ENCODE measurements around the gene RANBP1. TPM values are rescaled to one million over a fixed set of nuclear protein-coding genes. Genes with fewer than 3 reads are reported as not detected.

Gene RANBP1
- total and polyA plus RNA-seq, 9 of the 15 experiments (the other 6 are each of a cell fraction or from before 2014, with no cell fraction given), result 162 to 2,891 (median 1,289) TPM

GRCh38 chr22:20152464-20152890, 36.6 kb downstream of the RANBP1 start (continued):
- TF ChIP-seq DEAF1 (CRISPR knock-in tag; IDR thresholded peaks at IDR 0.05), result no peak
- no peak for TF ChIP-seq ATF6 (CRISPR knock-in tag; IDR thresholded peaks at IDR 0.05)
- no peak for TF ChIP-seq RFX7 (CRISPR knock-in tag; IDR thresholded peaks at IDR 0.05)
- TF ChIP-seq CHD4 (IDR thresholded peaks at IDR 0.05; ENCODE audit: insufficient read depth, insufficient replicate concordance, low read depth, low read length, poor library complexity, severe bottlenecking), result no peak
- no peak for TF ChIP-seq MNT (conservative IDR thresholded peaks at IDR 0.05)
- TF ChIP-seq CHCHD3 (CRISPR knock-in tag; IDR thresholded peaks at IDR 0.05), result no peak
- no peak for TF ChIP-seq ZNF699 (CRISPR knock-in tag; IDR thresholded peaks at IDR 0.05; ENCODE audit: insufficient replicate concordance)
- TF ChIP-seq POLR2G (IDR thresholded peaks at IDR 0.05; ENCODE audit: low read depth, low read length), result no peak; the same call in 1 of the 2 replicates
- TF ChIP-seq E2F6 (IDR thresholded peaks at IDR 0.05; ENCODE audit: borderline replicate concordance in 1 of 2, extremely low read depth in 1 of 2, insufficient read depth in 1 of 2, insufficient read length in 1 of 2, low read depth in 1 of 2, low read length in 1 of 2, poor library complexity in 1 of 2, severe bottlenecking in 1 of 2), result no peak
- no peak for TF ChIP-seq BACH1 (tag; IDR thresholded peaks at IDR 0.05)

Measured in K562 (cell line).